Suprapubic skin (tissue), 4 donors: Measurements from ENCODE around the gene MYO18A. TPM values are rescaled to one million over a fixed set of nuclear protein-coding genes. Genes with fewer than 3 reads are reported as not detected.
A peak's percentile ranks its signal among the peaks of the same experiment; 100 is the strongest.

Experiments used
- DNase-seq, 2 donors: peaks; one replicate each; pipeline ENCODE4 v3.0.0-alpha.2; 2019; ENCODE audit warnings: low spot score in 2 of 2
- H3K27ac ChIP-seq: fragments of 200-600 bp; sonication (generic); one replicate; pipeline ENCODE4 v1.5.1; 2019
- H3K27me3 ChIP-seq: fragments of 200-600 bp; sonication (generic); one replicate; pipeline ENCODE4 v1.5.1; 2019
- H3K36me3 ChIP-seq: fragments of 200-600 bp; sonication (generic); one replicate; pipeline ENCODE4 v1.5.1; 2019
- H3K4me1 ChIP-seq: fragments of 200-600 bp; sonication (generic); one replicate; pipeline ENCODE4 v1.5.1; 2019
- H3K4me3 ChIP-seq: fragments of 200-600 bp; sonication (generic); one replicate; pipeline ENCODE4 v1.5.1; 2019; ENCODE audit warnings: mild to moderate bottlenecking
- H3K9me3 ChIP-seq: fragments of 200-600 bp; sonication (generic); one replicate; pipeline ENCODE4 v1.5.1; 2019
- EP300 ChIP-seq: sonication (generic); formaldehyde crosslinking; IDR thresholded peaks from one replicate; pipeline ENCODE4 v1.6.1; 2017; ENCODE audit warnings: antibody characterized with exemption
- POLR2A ChIP-seq, 2 donors: fragments of 450-650 bp; IDR thresholded peaks; one replicate each; pipeline ENCODE4 v1.6.1; 2017; ENCODE audit warnings: antibody characterized with exemption in 2 of 2, mild to moderate bottlenecking in 2 of 2, moderate library complexity in 2 of 2
- POLR2AphosphoS5 ChIP-seq, 3 donors: sonication (generic); formaldehyde crosslinking; IDR thresholded peaks; one replicate each; pipeline ENCODE4 v1.6.1; 2017; ENCODE audit warnings: antibody characterized with exemption in 3 of 3
- WGBS: methylation state at CpG from one replicate; pipeline ENCODE4 v1.1.5; 2018; 5-methylcytosine and 5-hydroxymethylcytosine counted together
- total RNA-seq, 4 donors: library from RNA; depleted of rRNA; stranded (reverse); fragments of >200 nt; gene quantifications; one replicate each; pipeline ENCODE4 v1.1.0, GENCODE V29; 2016
- TF ChIP-seq, protein P1 (sequence below), 2 donors: fragments of 200-600 bp in 1 of 2; fragments of 450-650 bp in 1 of 2; sonication (generic) in 1 of 2; IDR thresholded peaks; one replicate each; pipeline ENCODE4 v1.5.1; 2016 to 2019; ENCODE audit warnings: antibody characterized with exemption in 2 of 2, mild to moderate bottlenecking in 1 of 2, moderate library complexity in 1 of 2

Gene MYO18A
- total RNA-seq, 4 donors from 2014 or later: 87.6 to 253 (median 106) TPM

GRCh38 chr17:29146369-29146972 is 33.7 kb downstream of the MYO18A start:
- TF ChIP-seq POLR2AphosphoS5 (IDR thresholded peaks at IDR 0.05) (no peak), POLR2A (IDR thresholded peaks at IDR 0.05) (no peak), EP300 (no peak)
- TF ChIP-seq, protein P1, sequence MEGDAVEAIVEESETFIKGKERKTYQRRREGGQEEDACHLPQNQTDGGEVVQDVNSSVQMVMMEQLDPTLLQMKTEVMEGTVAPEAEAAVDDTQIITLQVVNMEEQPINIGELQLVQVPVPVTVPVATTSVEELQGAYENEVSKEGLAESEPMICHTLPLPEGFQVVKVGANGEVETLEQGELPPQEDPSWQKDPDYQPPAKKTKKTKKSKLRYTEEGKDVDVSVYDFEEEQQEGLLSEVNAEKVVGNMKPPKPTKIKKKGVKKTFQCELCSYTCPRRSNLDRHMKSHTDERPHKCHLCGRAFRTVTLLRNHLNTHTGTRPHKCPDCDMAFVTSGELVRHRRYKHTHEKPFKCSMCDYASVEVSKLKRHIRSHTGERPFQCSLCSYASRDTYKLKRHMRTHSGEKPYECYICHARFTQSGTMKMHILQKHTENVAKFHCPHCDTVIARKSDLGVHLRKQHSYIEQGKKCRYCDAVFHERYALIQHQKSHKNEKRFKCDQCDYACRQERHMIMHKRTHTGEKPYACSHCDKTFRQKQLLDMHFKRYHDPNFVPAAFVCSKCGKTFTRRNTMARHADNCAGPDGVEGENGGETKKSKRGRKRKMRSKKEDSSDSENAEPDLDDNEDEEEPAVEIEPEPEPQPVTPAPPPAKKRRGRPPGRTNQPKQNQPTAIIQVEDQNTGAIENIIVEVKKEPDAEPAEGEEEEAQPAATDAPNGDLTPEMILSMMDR (IDR thresholded peaks at IDR 0.05): no peak
- no peak for DNase-seq
- WGBS: 81% methylated on average over 2 of the region's 2 CpGs
- Histone ChIP-seq H3K27ac (no peak overlapping the region), H3K9me3 (no peaks in the 10 kb centered on the region), H3K36me3 (no peaks in the 10 kb centered on the region), H3K27me3 (no peaks in the 10 kb centered on the region), H3K4me3 (no peak overlapping the region), H3K4me1 (peaks cover 65% of the 10 kb centered on the region)

DNA sequence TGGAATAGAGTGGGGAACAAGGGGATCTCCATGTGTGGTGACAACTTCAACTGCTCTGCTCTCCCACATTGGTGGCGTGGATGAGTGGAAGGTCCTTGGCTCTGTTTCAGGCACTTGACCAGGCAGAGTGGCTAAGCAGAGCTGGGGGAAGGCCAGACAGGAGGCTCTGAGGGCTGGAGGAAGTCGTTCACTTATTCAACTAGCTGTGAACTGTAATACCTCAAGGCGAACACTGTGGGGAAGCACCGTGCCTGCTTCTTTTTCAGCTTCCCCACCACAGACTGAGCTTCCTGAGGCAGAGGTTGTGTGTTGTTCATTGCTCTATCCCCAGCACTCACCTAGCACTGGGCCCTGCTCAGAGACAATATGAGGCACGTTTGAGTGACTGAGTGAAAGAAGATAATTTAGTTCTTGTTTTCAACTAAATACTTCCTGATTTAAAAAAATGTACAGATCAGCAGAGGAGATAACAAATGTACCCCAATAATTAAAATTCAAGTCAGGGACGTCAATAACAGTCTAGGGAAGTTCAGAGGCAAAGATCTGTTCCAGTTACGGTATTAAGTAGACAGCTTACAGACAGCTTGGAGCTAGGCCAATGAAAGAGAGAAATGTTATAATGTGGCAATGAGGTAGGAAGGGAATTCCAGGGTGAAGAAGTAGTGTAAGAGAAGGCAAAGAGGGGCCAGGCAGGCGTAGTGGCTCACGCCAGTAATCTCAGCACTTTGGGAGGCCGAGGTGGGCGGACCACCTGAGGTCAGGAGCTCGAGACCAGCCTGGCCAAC is 34.7 kb downstream of the MYO18A start:
- no peak for TF ChIP-seq EP300
- TF ChIP-seq, protein P1 (IDR thresholded peaks at IDR 0.05): peak; percentile 67 to 69
- Histone ChIP-seq H3K27me3 (no peaks in the 10 kb centered on the region), H3K27ac (no peak overlapping the region), H3K9me3 (no peaks in the 10 kb centered on the region), H3K36me3 (no peaks in the 10 kb centered on the region), H3K4me1 (peaks cover 65% of the 10 kb centered on the region), H3K4me3 (no peak overlapping the region)
- WGBS: 45% methylated on average over 12 of the region's 12 CpGs
- DNase-seq: no peak

GRCh38 chr17:29143894-29144293 is 36.3 kb downstream of the MYO18A start:
- Histone ChIP-seq H3K36me3 (no peaks in the 10 kb centered on the region), H3K9me3 (no peaks in the 10 kb centered on the region), H3K4me3 (no peak overlapping the region), H3K4me1 (peaks cover 65% of the 10 kb centered on the region), H3K27me3 (no peaks in the 10 kb centered on the region), H3K27ac (no peak overlapping the region)
- no peak for DNase-seq
- TF ChIP-seq, protein P1 (IDR thresholded peaks at IDR 0.05): peak in 1 of 2 donors; percentile 43
- TF ChIP-seq POLR2AphosphoS5 (IDR thresholded peaks at IDR 0.05): no peak
- WGBS: 50% methylated on average over 2 of the region's 2 CpGs

DNA sequence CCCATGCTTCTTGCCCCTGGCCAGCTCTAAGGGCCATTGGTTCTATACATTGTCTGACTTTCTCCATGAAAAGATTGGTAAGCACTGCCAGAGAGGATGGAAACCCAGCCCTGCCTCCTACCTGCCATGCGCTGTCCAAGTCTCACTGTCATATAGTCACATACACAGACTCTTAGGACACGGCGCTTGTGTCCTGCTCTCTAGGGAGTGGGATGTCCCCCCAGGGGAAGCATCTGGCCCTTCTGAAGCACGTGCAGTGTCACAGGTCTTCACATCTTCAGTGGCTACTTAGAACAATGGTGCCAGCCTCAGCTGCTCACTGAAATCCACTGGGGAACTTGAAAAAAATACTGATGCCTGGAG is 38.7 kb downstream of the MYO18A start:
- no peak for TF ChIP-seq EP300
- no peak for TF ChIP-seq POLR2A (IDR thresholded peaks at IDR 0.05)
- TF ChIP-seq POLR2AphosphoS5 (IDR thresholded peaks at IDR 0.05): no peak
- H3K27me3 ChIP-seq: no peaks in the 10 kb centered on the region
- peak overlapping the region; percentile 72 for H3K27ac ChIP-seq
- no peaks in the 10 kb centered on the region for H3K9me3 ChIP-seq
- 85% methylated on average over 4 of the region's 4 CpGs for WGBS
- no peak for DNase-seq
- no peaks in the 10 kb centered on the region for H3K36me3 ChIP-seq
- H3K4me3 ChIP-seq: no peak overlapping the region
- H3K4me1 ChIP-seq: peaks cover 67% of the 10 kb centered on the region

DNA sequence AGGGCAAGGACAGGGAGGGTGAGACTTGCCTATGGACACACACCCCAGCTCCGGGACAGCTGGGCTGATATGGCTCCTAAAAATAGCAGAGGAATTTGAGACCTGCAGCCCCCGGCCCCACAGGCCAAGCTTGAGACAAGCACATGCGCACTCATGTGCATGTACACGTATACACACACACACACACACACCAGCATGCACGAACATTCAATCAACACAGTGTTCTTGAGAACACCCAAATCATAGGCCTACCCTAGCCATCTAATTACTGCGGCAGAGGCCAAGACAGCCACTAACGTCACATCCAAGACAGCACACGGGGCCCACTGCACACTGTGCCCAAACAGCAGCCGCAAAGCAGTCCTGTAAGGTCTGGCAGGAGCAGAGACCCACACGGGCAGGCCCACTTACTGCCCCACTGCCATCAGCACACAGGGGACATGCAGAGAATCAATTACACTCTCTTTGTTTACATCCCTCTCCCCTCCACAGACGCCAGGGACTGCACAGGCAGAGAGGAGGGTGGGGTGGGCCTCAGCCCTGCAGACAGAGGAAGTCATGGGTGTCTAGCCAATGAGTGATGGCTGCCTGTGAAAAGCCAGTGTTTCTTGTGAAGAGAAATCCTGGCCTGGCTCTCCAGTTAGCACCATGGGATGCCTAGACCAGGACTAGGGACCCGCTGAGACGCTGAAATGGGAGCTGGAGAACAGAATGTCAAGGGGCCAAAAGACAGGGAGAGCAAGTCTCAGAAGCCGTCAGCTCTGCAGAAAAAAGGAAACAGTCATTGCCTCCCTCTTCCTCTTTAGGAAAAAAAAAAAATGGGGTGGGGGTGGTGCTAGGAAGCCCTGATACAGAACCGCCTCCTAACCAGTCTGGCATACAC is 39.3 kb downstream of the MYO18A start:
- Histone ChIP-seq H3K27me3 (no peaks in the 10 kb centered on the region), H3K4me1 (peaks cover 63% of the 10 kb centered on the region), H3K36me3 (no peaks in the 10 kb centered on the region), H3K4me3 (peak overlapping the region; percentile 42), H3K27ac (peak overlapping the region; percentile 72), H3K9me3 (no peaks in the 10 kb centered on the region)
- 44% methylated on average over 15 of the region's 15 CpGs for WGBS
- TF ChIP-seq, protein P1 (IDR thresholded peaks at IDR 0.05): no peak
- TF ChIP-seq POLR2A (IDR thresholded peaks at IDR 0.05) (no peak), EP300 (no peak), POLR2AphosphoS5 (IDR thresholded peaks at IDR 0.05) (no peak)
- no peak for DNase-seq
